Thoracic aorta (tissue), 2 donors: Measurements from ENCODE around the gene UBAC2. TPM values are rescaled to one million over a fixed set of nuclear protein-coding genes. Genes with fewer than 3 reads are reported as not detected.

ENCODE experiments used
- ATAC-seq: fragments of 150-250 bp; one replicate; pipeline ENCODE4 v1.8.0; 2017; ENCODE audit warnings: low read depth; ENCODE audit not compliant: insufficient number of reproducible peaks, low FRiP score
- DNase-seq: peaks from one replicate; pipeline ENCODE4 v3.0.0-alpha.2; 2020; ENCODE audit warnings: low spot score
- H3K27ac ChIP-seq, 2 donors: fragments of 200-600 bp; sonication (generic); 1 replicate in 1 of 2; 2 replicates in 1 of 2; pipeline ENCODE4 v1.5.1; 2016; ENCODE audit warnings: mild to moderate bottlenecking in 2 of 2, moderate library complexity in 2 of 2
- H3K27me3 ChIP-seq: fragments of 200-600 bp; sonication (generic); replicated peaks from 2 replicates; pipeline ENCODE4 v1.6.0; 2016; ENCODE audit warnings: mild to moderate bottlenecking; ENCODE audit not compliant: insufficient read depth
- H3K36me3 ChIP-seq: fragments of 200-600 bp; sonication (generic); one replicate; pipeline ENCODE4 v1.5.1; 2016
- H3K4me1 ChIP-seq, 2 donors: fragments of 200-600 bp; sonication (generic); 1 replicate in 1 of 2; 2 replicates in 1 of 2; pipeline versions ENCODE4 v1.5.1 to v1.6.0; 2016; ENCODE audit warnings: low read depth in 2 of 2, mild to moderate bottlenecking in 1 of 2; ENCODE audit not compliant: control insufficient read depth in 1 of 2
- H3K4me3 ChIP-seq: fragments of 200-600 bp; sonication (generic); 2 replicates; pipeline ENCODE4 v1.5.1; 2016; ENCODE audit warnings: mild to moderate bottlenecking
- H3K9me3 ChIP-seq: fragments of 200-600 bp; sonication (generic); 2 replicates; pipeline ENCODE4 v1.5.1; 2016
- total RNA-seq, 2 donors: library from RNA; depleted of rRNA; stranded (reverse); fragments of >200 nt; gene quantifications; one replicate each; pipeline versions ENCODE4 v1.1.0 to v1.2.3, GENCODE V29; 2016
- TF ChIP-seq, protein P1 (sequence below): fragments of 200-600 bp; sonication (generic); IDR thresholded peaks from one replicate; pipeline ENCODE4 v1.5.1; 2019; ENCODE audit warnings: antibody characterized with exemption

UBAC2 gene
- total RNA-seq, 2 donors from 2014 or later: 41.3 to 49.7 TPM

GRCh38 chr13:99185606-99186005 lies 15.0 kb upstream of the UBAC2 start:
- no peaks in the 10 kb centered on the region for H3K4me1 ChIP-seq
- no peak overlapping the region for H3K4me3 ChIP-seq
- DNase-seq (no peak), ATAC-seq (no peak)
- H3K9me3 ChIP-seq: no peaks in the 10 kb centered on the region
- H3K27me3 ChIP-seq: no peaks in the 10 kb centered on the region
- H3K27ac ChIP-seq: no peak overlapping the region
- H3K36me3 ChIP-seq: no peaks in the 10 kb centered on the region
- TF ChIP-seq, protein P1, sequence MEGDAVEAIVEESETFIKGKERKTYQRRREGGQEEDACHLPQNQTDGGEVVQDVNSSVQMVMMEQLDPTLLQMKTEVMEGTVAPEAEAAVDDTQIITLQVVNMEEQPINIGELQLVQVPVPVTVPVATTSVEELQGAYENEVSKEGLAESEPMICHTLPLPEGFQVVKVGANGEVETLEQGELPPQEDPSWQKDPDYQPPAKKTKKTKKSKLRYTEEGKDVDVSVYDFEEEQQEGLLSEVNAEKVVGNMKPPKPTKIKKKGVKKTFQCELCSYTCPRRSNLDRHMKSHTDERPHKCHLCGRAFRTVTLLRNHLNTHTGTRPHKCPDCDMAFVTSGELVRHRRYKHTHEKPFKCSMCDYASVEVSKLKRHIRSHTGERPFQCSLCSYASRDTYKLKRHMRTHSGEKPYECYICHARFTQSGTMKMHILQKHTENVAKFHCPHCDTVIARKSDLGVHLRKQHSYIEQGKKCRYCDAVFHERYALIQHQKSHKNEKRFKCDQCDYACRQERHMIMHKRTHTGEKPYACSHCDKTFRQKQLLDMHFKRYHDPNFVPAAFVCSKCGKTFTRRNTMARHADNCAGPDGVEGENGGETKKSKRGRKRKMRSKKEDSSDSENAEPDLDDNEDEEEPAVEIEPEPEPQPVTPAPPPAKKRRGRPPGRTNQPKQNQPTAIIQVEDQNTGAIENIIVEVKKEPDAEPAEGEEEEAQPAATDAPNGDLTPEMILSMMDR: no peak

GRCh38 chr13:99190147-99190985 lies 10.3 kb upstream of the UBAC2 start:
- no peaks in the 10 kb centered on the region for H3K9me3 ChIP-seq
- no peak for ATAC-seq
- DNase-seq: no peak
- no peak overlapping the region for H3K27ac ChIP-seq
- no peaks in the 10 kb centered on the region for H3K4me1 ChIP-seq
- no peaks in the 10 kb centered on the region for H3K36me3 ChIP-seq
- TF ChIP-seq, protein P1: no peak
- H3K4me3 ChIP-seq: no peak overlapping the region
- no peaks in the 10 kb centered on the region for H3K27me3 ChIP-seq

GRCh38 chr13:99191336-99191899 lies 9.2 kb upstream of the UBAC2 start:
- Histone ChIP-seq H3K4me1 (no peaks in the 10 kb centered on the region), H3K9me3 (no peaks in the 10 kb centered on the region), H3K27ac (no peak overlapping the region), H3K4me3 (no peak overlapping the region), H3K36me3 (no peaks in the 10 kb centered on the region), H3K27me3 (no peaks in the 10 kb centered on the region)
- ATAC-seq (no peak), DNase-seq (no peak)
- TF ChIP-seq, protein P1: no peak

DNA sequence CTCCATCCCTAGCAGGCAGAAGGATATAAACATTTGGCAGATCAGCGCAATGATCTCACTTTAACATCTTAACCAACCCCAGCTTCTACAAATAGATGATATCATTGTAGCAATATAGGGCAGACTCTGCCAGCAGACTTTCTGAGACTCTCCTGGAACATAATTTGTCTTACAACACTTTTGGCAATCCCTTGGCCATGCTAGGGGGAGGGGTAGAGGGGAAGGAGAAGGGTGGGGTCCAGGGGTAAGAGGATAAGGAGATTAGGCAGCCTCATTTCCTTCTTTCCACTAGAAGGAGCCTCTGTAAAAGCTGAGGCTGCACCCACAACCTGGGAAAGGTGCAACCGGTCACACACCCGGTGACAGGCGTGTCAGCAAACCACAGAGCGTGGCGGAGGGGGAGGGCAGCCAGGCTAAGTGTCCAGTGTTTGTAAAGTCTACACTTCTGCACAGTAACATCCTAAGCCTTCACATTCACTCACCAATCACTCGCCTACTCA lies 8.7 kb upstream of the UBAC2 start:
- ATAC-seq (no peak), DNase-seq (no peak)

GRCh38 chr13:99192480-99192879 lies 8.2 kb upstream of the UBAC2 start:
- no peak overlapping the region for H3K27ac ChIP-seq
- no peaks in the 10 kb centered on the region for H3K36me3 ChIP-seq
- TF ChIP-seq, protein P1: no peak
- H3K27me3 ChIP-seq: no peaks in the 10 kb centered on the region
- no peak for DNase-seq
- no peak overlapping the region for H3K4me3 ChIP-seq
- H3K4me1 ChIP-seq: no peaks in the 10 kb centered on the region
- ATAC-seq: no peak
- H3K9me3 ChIP-seq: no peaks in the 10 kb centered on the region

More for the DNA sequence above, 8.7 kb upstream of the UBAC2 start:
- TF ChIP-seq, protein P1: no peak
- H3K36me3 ChIP-seq: no peaks in the 10 kb centered on the region
- H3K4me3 ChIP-seq: no peak overlapping the region
- no peaks in the 10 kb centered on the region for H3K9me3 ChIP-seq
- no peaks in the 10 kb centered on the region for H3K27me3 ChIP-seq
- no peaks in the 10 kb centered on the region for H3K4me1 ChIP-seq
- no peak overlapping the region for H3K27ac ChIP-seq
